GM19193 (cell line): ENCODE results near the gene SH3GL3.

Source experiments
- POLR2A ChIP-seq: IDR thresholded peaks from 4 replicates; pipeline ENCODE4 v1.6.1; 2011; ENCODE audit not compliant: insufficient read depth, insufficient read length; ENCODE audit errors: extremely low read depth

SH3GL3 gene

GRCh38 chr15:83444936-83445335 is 2.2 kb upstream of the SH3GL3 start:
- no peak for TF ChIP-seq POLR2A

DNA sequence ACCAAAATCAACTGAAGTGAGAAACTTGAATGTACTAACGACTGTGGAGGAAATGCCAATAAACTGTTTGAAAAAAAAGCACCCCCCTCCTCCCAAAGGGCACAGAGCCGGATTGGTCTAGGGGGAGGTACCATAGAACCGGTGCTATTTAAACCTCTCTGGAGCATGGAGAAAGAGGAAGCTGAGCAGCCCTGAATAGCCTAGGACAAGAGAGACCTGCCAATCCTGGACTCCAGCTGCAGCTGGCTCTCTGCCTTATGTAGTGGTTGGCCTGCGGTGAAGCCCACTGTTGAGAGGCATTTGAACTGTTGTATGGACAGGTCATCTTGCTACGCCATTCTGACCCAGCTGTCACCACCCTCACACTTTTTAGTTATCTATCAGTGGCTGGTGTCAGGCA is 1.5 kb upstream of the SH3GL3 start:
- no peak for TF ChIP-seq POLR2A

DNA sequence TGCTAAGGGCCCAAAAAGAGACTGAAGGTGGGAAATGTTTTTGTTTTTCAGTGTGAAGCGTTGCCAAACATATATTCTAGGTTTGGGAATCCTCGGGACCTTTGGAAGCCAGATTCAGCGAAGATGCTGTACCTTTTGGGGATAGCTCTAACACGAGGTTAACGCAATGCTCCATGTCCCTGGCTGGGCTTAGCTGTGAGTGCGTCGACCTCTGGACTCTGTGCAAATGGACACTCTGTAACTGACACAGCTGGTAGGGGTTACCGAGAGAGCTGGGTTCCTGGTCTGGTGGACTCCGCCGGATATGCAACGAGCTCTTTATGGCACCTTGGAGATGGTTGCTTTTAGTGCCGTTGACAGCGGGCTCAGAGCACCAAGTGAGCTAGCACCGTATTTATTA is 724 bp upstream of the SH3GL3 start:
- no peak for TF ChIP-seq POLR2A

DNA sequence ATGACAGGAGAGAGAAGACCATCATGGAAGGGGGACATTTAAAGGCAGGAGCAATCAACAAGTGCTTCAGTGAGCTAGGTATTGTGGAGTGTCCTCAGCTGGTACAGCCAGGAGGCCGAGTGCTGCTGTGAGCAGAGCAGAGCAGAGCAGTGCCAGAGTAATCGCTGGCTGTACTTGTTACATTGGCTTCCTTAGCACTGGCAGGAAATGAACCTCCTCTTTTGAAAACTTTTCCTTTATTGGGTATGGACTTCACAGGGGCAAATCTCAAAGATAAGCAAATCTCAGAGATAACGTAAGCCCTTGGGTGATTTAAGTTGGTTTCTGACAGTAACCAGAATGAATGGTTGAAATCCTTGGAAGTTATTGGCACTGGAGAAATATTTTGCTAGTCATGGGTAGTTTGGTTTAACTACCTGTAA is 2.1 kb downstream of the SH3GL3 start:
- no peak for TF ChIP-seq POLR2A

GRCh38 chr15:83449937-83450506 is 2.9 kb downstream of the SH3GL3 start:
- no peak for TF ChIP-seq POLR2A

DNA sequence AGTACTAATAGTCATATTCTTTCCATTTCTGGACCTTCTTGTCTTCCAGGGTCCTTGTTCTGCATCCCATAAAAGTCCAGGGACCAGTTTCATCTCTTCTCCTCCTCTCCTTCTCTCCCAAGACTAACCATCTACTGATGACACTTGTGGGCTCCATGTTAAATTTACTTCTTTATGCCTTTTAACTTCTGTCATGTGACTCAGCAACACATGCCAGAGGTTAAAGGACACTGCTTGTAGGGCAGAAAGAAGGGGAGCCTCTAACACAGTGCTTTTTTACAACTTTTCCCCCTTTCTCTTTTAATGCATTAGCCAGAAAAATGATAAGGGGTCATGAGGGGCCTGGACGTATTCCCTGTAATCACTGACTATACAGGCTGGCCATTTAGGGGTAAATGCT is 10.0 kb downstream of the SH3GL3 start:
- TF ChIP-seq POLR2A, result no peak

GRCh38 chr15:83458381-83458780 is 11.2 kb downstream of the SH3GL3 start:
- TF ChIP-seq POLR2A, result no peak

- TF ChIP-seq POLR2A, result no peak
Measured at GRCh38 chr15:83462026-83462425, 14.9 kb downstream of the SH3GL3 start.

DNA sequence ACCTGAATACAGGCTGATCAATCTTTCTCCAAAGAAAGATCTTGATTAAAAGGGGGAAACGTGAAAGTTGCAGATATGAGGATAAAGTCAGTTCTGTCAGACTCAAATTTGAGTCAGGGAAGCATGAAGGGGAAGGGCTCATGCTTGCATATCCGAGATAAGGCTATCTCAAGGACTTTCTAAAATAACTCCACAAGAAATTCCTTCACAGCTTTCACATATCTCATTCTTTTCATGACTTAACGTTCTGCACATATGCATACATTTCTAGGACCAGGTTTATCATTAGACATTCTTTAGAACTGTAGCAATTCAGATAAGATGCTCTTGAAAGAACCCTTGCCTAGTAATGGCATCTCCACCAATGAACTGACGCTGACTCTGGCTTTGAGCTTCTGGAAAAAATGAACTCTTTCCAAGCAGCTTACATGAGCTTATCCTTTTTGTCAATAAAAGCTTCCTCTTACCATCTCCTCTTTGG is 15.9 kb downstream of the SH3GL3 start:
- no peak for TF ChIP-seq POLR2A

DNA sequence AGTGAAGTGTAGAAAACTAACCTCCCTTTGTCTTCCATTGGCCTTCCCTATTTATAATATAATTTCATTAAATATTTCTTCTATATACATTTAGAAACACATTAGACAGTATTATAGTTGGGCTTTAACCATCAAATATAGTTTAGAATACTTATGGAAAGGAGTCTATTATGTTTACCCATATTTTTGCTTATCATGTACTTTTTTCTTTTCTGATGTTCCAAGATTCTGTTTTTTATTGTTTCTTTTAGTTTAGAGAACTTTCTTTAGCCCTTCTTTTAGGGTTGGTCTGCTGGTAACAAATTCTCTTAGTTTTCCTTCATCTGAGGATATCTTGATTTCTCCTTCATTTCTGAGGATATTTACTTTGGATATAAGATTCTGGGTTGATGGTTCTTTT is 23.7 kb downstream of the SH3GL3 start:
- no peak for TF ChIP-seq POLR2A

GRCh38 chr15:83471307-83471866 is 24.2 kb downstream of the SH3GL3 start:
- TF ChIP-seq POLR2A, result no peak

- TF ChIP-seq POLR2A, result no peak
Measured at GRCh38 chr15:83472151-83472550, 25.0 kb downstream of the SH3GL3 start.

DNA sequence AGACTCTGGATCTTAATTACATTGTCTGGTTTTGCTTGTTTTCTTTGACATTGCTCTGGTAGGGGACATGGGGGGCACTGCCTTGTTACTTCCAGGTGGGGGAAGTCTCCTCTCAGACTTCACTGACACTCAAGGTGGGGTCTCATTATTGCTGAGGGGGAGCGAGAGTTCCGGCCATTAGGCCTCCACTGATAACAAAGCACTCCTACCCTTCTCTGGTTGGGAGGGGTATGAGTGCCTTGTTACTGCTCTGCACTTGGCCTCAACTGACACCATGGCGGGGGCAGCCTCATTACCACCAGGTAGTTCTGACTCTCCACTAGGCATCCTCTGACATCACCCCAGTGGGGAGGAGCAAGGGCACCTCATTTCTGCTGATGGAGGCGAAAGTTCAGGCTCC is 25.7 kb downstream of the SH3GL3 start:
- TF ChIP-seq POLR2A, result no peak

DNA sequence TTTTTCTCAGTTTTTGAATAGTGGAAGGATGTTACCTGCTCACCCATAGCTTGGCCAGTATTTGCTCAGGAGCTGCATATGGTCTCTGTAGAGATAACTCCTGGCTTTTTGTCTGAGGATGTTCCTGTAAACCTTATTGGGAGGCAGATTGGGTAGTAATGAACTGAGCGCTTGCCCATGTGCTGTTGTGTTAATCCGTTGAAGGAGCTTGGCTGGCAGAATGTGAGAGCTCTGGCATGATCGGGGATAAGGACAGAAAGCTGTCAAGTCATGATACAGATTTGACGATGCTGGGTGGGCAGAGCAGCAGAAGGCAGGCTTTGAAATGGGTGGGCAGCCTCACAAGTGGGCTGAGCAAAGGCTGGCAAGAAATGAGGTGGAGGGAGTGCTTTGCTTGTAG is 27.4 kb downstream of the SH3GL3 start:
- TF ChIP-seq POLR2A, result no peak

DNA sequence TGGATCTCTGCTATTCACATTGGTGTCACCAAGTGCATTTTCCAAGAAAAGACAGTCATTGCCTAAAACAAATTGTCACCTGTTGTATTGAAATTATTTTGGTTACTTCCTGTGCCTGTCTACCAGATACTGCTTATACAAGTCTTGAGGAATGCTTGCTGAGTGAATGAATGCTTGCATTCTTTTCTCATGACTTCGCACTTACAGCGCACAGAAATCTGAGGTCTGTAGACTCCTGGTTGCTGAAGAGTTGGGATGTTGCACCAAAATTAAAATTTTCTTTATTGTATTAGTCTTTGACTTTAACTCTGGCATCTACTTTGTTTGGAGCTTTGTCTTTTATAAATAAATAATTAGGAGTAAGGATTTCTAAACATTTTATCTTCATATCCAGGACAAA is 28.4 kb downstream of the SH3GL3 start:
- TF ChIP-seq POLR2A, result no peak

- TF ChIP-seq POLR2A, result no peak
Measured at GRCh38 chr15:83476066-83476465, 28.9 kb downstream of the SH3GL3 start.

GRCh38 chr15:83476708-83477107 is 29.6 kb downstream of the SH3GL3 start:
- TF ChIP-seq POLR2A, result no peak
